ENCODE results near the gene ZNF518A.

ZNF518A gene

GRCh38 chr10:96107623-96108038, 22.5 kb upstream of the ZNF518A start:
- CTCF ChIA-PET = no interaction called here
- TF ChIP-seq CTBP1 (IDR thresholded peaks at IDR 0.05; ENCODE audit: borderline replicate concordance) = no peak
- no peak for TF ChIP-seq SP1 (IDR thresholded peaks at IDR 0.05)
- no peak for TF ChIP-seq L3MBTL2 (conservative IDR thresholded peaks at IDR 0.05)
- no peak for TF ChIP-seq FOXM1 (IDR thresholded peaks at IDR 0.05; ENCODE audit: borderline replicate concordance)
- no peak for TF ChIP-seq SUZ12 (IDR thresholded peaks at IDR 0.05)
- TF ChIP-seq NFRKB (IDR thresholded peaks at IDR 0.05) = no peak
- no peak for TF ChIP-seq FOXA1 (IDR thresholded peaks at IDR 0.05)
- TF ChIP-seq BHLHE40 (IDR thresholded peaks at IDR 0.05; ENCODE audit: borderline replicate concordance) = no peak
- TF ChIP-seq ELF4 (IDR thresholded peaks at IDR 0.05) = no peak
- POLR2A ChIA-PET = no interaction called here
- no peak for DNase-seq (ENCODE audit: extremely low spot score)

- ChIA-PET CTCF (no interaction called here), POLR2A (no interaction called here)
- TF ChIP-seq L3MBTL2 (conservative IDR thresholded peaks at IDR 0.05) (no peak), CTBP1 (IDR thresholded peaks at IDR 0.05; ENCODE audit: borderline replicate concordance) (no peak), PKNOX1 (IDR thresholded peaks at IDR 0.05) (no peak), SUZ12 (IDR thresholded peaks at IDR 0.05) (no peak), HDGF (IDR thresholded peaks at IDR 0.05; ENCODE audit: borderline replicate concordance) (no peak), FOXM1 (IDR thresholded peaks at IDR 0.05; ENCODE audit: borderline replicate concordance) (no peak), NFRKB (IDR thresholded peaks at IDR 0.05) (no peak), ARNT (IDR thresholded peaks at IDR 0.05) (no peak)
- DNase-seq (ENCODE audit: extremely low spot score) = no peak
Observed at GRCh38 chr10:96112531-96112930, 17.6 kb upstream of the ZNF518A start.

DNA sequence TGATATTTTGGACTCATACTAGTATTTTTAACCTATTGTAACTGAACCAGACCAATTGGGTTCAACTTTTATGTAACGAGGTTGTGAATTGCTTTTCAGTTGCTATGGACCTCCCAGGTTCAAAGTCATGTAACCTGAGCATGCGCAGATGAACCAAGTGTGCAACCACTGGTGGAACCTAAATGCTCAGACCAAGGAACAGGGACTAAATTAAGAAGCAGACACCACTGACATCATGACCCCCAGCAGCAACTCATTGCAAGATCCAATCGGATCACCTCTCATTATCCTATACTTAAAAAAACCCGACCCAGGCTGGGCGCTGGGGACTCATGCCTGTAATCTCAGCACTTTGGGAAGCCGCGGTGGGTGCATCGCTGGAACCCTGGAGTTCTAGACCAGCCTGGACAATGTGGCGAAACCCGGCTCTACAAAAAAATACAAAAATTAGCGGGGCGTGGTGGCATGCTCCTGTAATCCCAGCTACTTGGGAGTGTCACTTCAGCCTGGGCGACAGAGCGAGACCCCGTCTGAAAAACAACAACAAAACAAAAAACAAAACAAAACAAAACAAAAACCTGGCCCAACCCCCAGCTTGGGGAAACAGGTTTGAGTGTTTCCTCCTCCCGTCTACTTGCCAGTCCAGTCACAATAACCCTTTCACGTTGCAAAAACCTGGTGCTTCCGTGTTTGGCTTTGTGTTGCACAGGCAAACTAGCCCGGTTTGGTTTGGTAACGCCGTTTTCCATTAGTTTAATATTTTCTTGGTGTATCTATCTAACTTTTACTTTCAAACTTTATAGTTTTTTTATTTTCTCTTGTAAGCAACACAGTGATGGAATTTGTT, 11.3 kb upstream of the ZNF518A start:
- TF ChIP-seq NFRKB (IDR thresholded peaks at IDR 0.05) = no peak
- no peak for TF ChIP-seq LEF1 (IDR thresholded peaks at IDR 0.05; ENCODE audit: borderline replicate concordance)
- no peak for TF ChIP-seq TARDBP (IDR thresholded peaks at IDR 0.05)
- DNase-seq (ENCODE audit: extremely low spot score) = no peak
- ChIA-PET POLR2A (interaction anchor here (1.0 to 2.8 kb wide), 2 partner anchors 11 to 29 kb away, joined by 3 to 15 read pairs; partner anchors contain the start of gene ZNF518A), CTCF (interaction anchor here (0.6 kb wide), 1 partner anchor 16 kb away, joined by 4 read pairs; no protein-coding TSS in a partner anchor)

DNA sequence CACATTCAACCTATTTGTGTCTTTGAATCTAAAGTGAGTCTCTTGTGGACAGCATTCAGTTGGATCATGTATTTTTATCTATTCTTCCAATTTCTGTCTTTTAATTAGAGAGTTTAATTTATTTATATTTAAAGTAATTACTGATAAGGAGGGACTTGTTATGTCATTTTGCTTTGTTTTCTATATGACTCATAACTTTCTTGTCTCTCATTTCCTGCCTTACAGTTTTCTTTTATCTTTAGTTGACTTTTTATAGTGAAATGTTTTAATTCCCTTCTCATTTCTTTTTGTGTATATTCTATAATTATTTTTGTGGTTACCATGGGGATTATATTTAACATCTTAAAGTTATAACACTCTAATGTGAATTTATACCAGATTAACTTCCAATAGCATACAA, 7.3 kb upstream of the ZNF518A start:
- ChIA-PET CTCF (no interaction called here), POLR2A (interaction anchor here (0.8 kb wide), 1 partner anchor 33 kb away, joined by 3 read pairs; no protein-coding TSS in a partner anchor)
- TF ChIP-seq PKNOX1 (IDR thresholded peaks at IDR 0.05) (no peak), SUZ12 (IDR thresholded peaks at IDR 0.05) (no peak), ELF4 (IDR thresholded peaks at IDR 0.05) (no peak), FOXA1 (IDR thresholded peaks at IDR 0.05) (no peak), ARNT (IDR thresholded peaks at IDR 0.05) (no peak), HDGF (IDR thresholded peaks at IDR 0.05; ENCODE audit: borderline replicate concordance) (no peak), LEF1 (IDR thresholded peaks at IDR 0.05; ENCODE audit: borderline replicate concordance) (no peak), NFRKB (IDR thresholded peaks at IDR 0.05) (no peak), L3MBTL2 (conservative IDR thresholded peaks at IDR 0.05) (no peak)

DNA sequence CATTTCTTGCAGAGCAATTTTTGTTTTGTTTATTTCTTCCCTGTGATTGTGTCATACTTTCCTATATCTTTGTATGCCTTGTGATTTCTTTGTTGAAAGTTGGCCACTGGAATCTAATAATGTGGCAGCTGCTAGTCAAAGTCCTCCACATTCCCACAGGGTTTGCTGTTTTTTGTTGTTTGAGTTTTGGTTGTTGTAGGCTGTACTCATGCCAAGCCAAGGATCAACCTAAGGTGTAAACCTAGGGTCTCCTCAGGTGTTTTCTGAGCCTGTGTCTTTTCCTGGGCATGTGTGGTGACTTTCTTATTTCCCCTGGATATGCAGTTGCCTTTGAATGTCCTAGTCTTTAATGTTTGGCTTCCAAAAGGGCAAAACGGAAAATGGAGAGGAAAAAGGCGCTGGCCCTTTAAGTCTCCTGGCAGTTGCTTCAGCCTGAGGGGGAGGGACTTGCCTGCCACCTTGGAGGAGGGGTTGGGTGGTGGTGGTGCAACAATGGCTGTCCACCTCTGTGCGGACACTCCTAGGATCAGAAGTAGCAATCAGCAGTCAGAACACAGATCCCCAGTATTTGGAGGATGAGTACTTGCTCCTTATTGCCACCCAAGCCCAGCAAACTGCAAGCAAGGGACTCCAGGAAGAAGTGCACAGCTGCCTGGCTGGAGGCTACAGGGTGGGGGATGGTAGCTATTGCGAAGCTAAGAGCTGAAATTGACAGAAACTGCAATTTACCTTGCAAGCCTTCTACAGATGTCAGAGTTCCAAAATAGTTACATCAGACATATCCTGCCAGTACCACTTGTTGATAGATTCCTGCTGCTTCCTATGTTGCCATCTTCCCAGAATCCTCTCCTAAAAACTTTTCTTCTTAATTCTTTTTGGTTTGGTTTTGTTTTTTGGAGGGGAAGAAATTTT, 5.6 kb upstream of the ZNF518A start:
- CTCF ChIA-PET = interaction anchor here (0.5 to 0.7 kb wide), 2 partner anchors 37 to 213 kb away, joined by 3 read pairs; no protein-coding TSS in a partner anchor
- TF ChIP-seq FOXM1 (IDR thresholded peaks at IDR 0.05; ENCODE audit: borderline replicate concordance) (no peak), CTBP1 (IDR thresholded peaks at IDR 0.05; ENCODE audit: borderline replicate concordance) (no peak), BHLHE40 (IDR thresholded peaks at IDR 0.05; ENCODE audit: borderline replicate concordance) (no peak), NFRKB (IDR thresholded peaks at IDR 0.05) (no peak), ARNT (IDR thresholded peaks at IDR 0.05) (no peak), SUZ12 (IDR thresholded peaks at IDR 0.05) (no peak), LEF1 (IDR thresholded peaks at IDR 0.05; ENCODE audit: borderline replicate concordance) (no peak), FOXA1 (IDR thresholded peaks at IDR 0.05) (no peak), ZNF384 (IDR thresholded peaks at IDR 0.05) (no peak), SP1 (IDR thresholded peaks at IDR 0.05) (no peak), HDGF (IDR thresholded peaks at IDR 0.05; ENCODE audit: borderline replicate concordance) (no peak)
- POLR2A ChIA-PET = interaction anchor here (0.9 to 1.6 kb wide), 3 partner anchors 12 to 81 kb away, joined by 3 to 10 read pairs (median 3); partner anchors contain the start of gene CCNJ
- peak; percentile 73 for DNase-seq (ENCODE audit: extremely low spot score)

More for the DNA sequence above, 7.3 kb upstream of the ZNF518A start:
- DNase-seq (ENCODE audit: extremely low spot score) = no peak

GRCh38 chr10:96125142-96125515, 5.0 kb upstream of the ZNF518A start:
- TF ChIP-seq LEF1 (IDR thresholded peaks at IDR 0.05; ENCODE audit: borderline replicate concordance) (no peak), ARNT (IDR thresholded peaks at IDR 0.05) (no peak), FOXA1 (IDR thresholded peaks at IDR 0.05) (no peak), SUZ12 (IDR thresholded peaks at IDR 0.05) (no peak), ZNF384 (IDR thresholded peaks at IDR 0.05) (no peak), PKNOX1 (IDR thresholded peaks at IDR 0.05) (no peak), L3MBTL2 (conservative IDR thresholded peaks at IDR 0.05) (no peak), BHLHE40 (IDR thresholded peaks at IDR 0.05; ENCODE audit: borderline replicate concordance) (no peak), ELF4 (IDR thresholded peaks at IDR 0.05) (no peak), FOXK2 (IDR thresholded peaks at IDR 0.05) (no peak), SP1 (IDR thresholded peaks at IDR 0.05) (no peak), HDGF (IDR thresholded peaks at IDR 0.05; ENCODE audit: borderline replicate concordance) (no peak), CTBP1 (IDR thresholded peaks at IDR 0.05; ENCODE audit: borderline replicate concordance) (no peak), NFRKB (IDR thresholded peaks at IDR 0.05) (no peak), TARDBP (IDR thresholded peaks at IDR 0.05) (no peak)
- ChIA-PET POLR2A (interaction anchor here (0.9 to 1.6 kb wide), 3 partner anchors 12 to 82 kb away, joined by 3 to 10 read pairs (median 3); partner anchors contain the start of gene CCNJ), CTCF (interaction anchor here (0.5 to 0.7 kb wide), 2 partner anchors 38 to 212 kb away, joined by 3 read pairs; no protein-coding TSS in a partner anchor)
- DNase-seq (ENCODE audit: extremely low spot score) = no peak

All from HEK293T (cell line).